HEK293 (cell line): ENCODE data around the gene PACSIN2.
A peak's percentile ranks its signal among the peaks of the same experiment; 100 is the strongest.

Experiments used
- CTCF ChIA-PET: fragments of 350-600 bp; formaldehyde crosslinking; extraction: SDS; loops from one replicate; lab custom pipeline; 2021; ENCODE audit warnings: antibody characterized with exemption; lab: Yijun Ruan, JAX
- POLR2A ChIA-PET: fragments of 300-600 bp; formaldehyde crosslinking; extraction: SDS; loops from one replicate; lab custom pipeline; 2020; ENCODE audit warnings: antibody characterized with exemption, inconsistent platforms; lab: Yijun Ruan, JAX
- H3K27ac ChIP-seq: fragments of 200-500 bp; sonication (Bioruptor generic); 2 replicates; pipeline ENCODE4 v1.5.1; 2014; ENCODE audit warnings: low read depth, low read length, control low read depth, inconsistent platforms; ENCODE audit errors: extremely low read depth
- H3K36me3 ChIP-seq, 2 experiments: fragments of 200-500 bp in 1 of 2; sonication (Bioruptor generic) in 1 of 2; 1 replicate in 1 of 2; 2 replicates in 1 of 2; pipeline ENCODE4 v1.5.1; 2014 to 2017; ENCODE audit warnings: inconsistent platforms in 2 of 2, low read length in 2 of 2; ENCODE audit not compliant: control insufficient read depth in 2 of 2, insufficient read depth in 1 of 2
- H3K4me1 ChIP-seq: fragments of 200-500 bp; sonication (Bioruptor generic); 2 replicates; pipeline ENCODE4 v1.5.1; 2014; ENCODE audit warnings: mild to moderate bottlenecking, low read length, inconsistent platforms; ENCODE audit not compliant: control insufficient read depth, insufficient read depth
- H3K4me3 ChIP-seq: 2 replicates; pipeline ENCODE4 v1.5.1; 2011; ENCODE audit warnings: low read depth, mild to moderate bottlenecking, control low read depth, low read length, moderate library complexity
- H3K9me3 ChIP-seq: fragments of 200-500 bp; sonication (Bioruptor generic); 2 replicates; pipeline ENCODE4 v1.5.1; 2014; ENCODE audit warnings: low read depth, low read length, inconsistent platforms; ENCODE audit not compliant: control insufficient read depth, insufficient read depth
- GLIS1 ChIP-seq: fragments of 450-650 bp; formaldehyde crosslinking; IDR thresholded peaks from 2 replicates; pipeline ENCODE4 v1.5.1; 2016; ENCODE audit warnings: missing biosample characterization, missing genetic modification characterization
- IKZF3 ChIP-seq: fragments of 450-650 bp; IDR thresholded peaks from 2 replicates; pipeline ENCODE4 v1.5.0; 2018; ENCODE audit warnings: missing biosample characterization, mild to moderate bottlenecking, missing genetic modification characterization, moderate library complexity
- SP7 ChIP-seq: fragments of 450-650 bp; formaldehyde crosslinking; IDR thresholded peaks from 2 replicates; pipeline ENCODE4 v1.5.1; 2016; ENCODE audit warnings: missing biosample characterization, missing genetic modification characterization
- ZBTB17 ChIP-seq: fragments of 450-650 bp; formaldehyde crosslinking; IDR thresholded peaks from 2 replicates; pipeline ENCODE4 v1.5.1; 2016; ENCODE audit warnings: missing biosample characterization, missing genetic modification characterization
- ZNF214 ChIP-seq: fragments of 450-650 bp; formaldehyde crosslinking; IDR thresholded peaks from 2 replicates; pipeline ENCODE4 v1.5.1; 2017; ENCODE audit warnings: missing biosample characterization, mild to moderate bottlenecking, missing genetic modification characterization, borderline replicate concordance
- ZNF24 ChIP-seq: fragments of 450-650 bp; formaldehyde crosslinking; IDR thresholded peaks from 2 replicates; pipeline ENCODE4 v1.5.1; 2016; ENCODE audit warnings: missing biosample characterization, missing genetic modification characterization
- ZNF274 ChIP-seq, 2 experiments: fragments of 200-500 bp in 1 of 2; fragments of 450-650 bp in 1 of 2; sonication (Bioruptor generic) in 1 of 2; formaldehyde crosslinking in 1 of 2; IDR thresholded peaks; 2 replicates each; pipeline versions ENCODE4 v1.5.1 to v1.6.1; 2014 to 2016; ENCODE audit warnings: borderline replicate concordance in 1 of 2, inconsistent platforms in 1 of 2, low read length in 1 of 2, missing biosample characterization in 1 of 2, missing genetic modification characterization in 1 of 2
- ZNF302 ChIP-seq: fragments of 450-650 bp; formaldehyde crosslinking; IDR thresholded peaks from 2 replicates; pipeline ENCODE4 v1.5.1; 2016; ENCODE audit warnings: missing biosample characterization, missing genetic modification characterization, low read depth
- ZNF391 ChIP-seq: fragments of 450-650 bp; formaldehyde crosslinking; IDR thresholded peaks from 2 replicates; pipeline ENCODE4 v1.5.1; 2016; ENCODE audit warnings: low read depth, missing biosample characterization, missing genetic modification characterization, borderline replicate concordance
- ZNF518A ChIP-seq: fragments of 450-650 bp; formaldehyde crosslinking; conservative IDR thresholded peaks from 2 replicates; pipeline ENCODE4 v1.5.1; 2016; ENCODE audit warnings: low read depth, missing biosample characterization, missing genetic modification characterization
- ZNF571 ChIP-seq: fragments of 450-650 bp; formaldehyde crosslinking; IDR thresholded peaks from 2 replicates; pipeline ENCODE4 v1.5.0; 2017; ENCODE audit warnings: missing biosample characterization, missing genetic modification characterization
- ZNF629 ChIP-seq: fragments of 450-650 bp; formaldehyde crosslinking; IDR thresholded peaks from 2 replicates; pipeline ENCODE4 v1.5.1; 2017; ENCODE audit warnings: missing biosample characterization, missing genetic modification characterization
- ZNF768 ChIP-seq: fragments of 450-650 bp; formaldehyde crosslinking; IDR thresholded peaks from 2 replicates; pipeline ENCODE4 v1.5.1; 2018; ENCODE audit warnings: missing biosample characterization, mild to moderate bottlenecking, missing genetic modification characterization
- TF ChIP-seq, protein P1 (sequence below): fragments of 450-650 bp; formaldehyde crosslinking; IDR thresholded peaks from 2 replicates; pipeline ENCODE4 v1.5.1; 2016; ENCODE audit warnings: missing biosample characterization, missing genetic modification characterization
- TF ChIP-seq, protein P2 (sequence below): fragments of 450-650 bp; formaldehyde crosslinking; IDR thresholded peaks from 2 replicates; pipeline ENCODE4 v1.5.1; 2016; ENCODE audit warnings: missing biosample characterization, missing genetic modification characterization

Gene PACSIN2

GRCh38 chr22:42946546-42947198, 68.3 kb downstream of the PACSIN2 start:
- ChIA-PET CTCF (interaction anchor here (0.6 to 1.5 kb wide), 7 partner anchors 13 to 859 kb away, joined by 3 to 9 read pairs (median 4); no protein-coding TSS in a partner anchor), POLR2A (interaction anchor here (0.9 to 2.5 kb wide), 3 partner anchors 13 to 68 kb away, joined by 3 to 18 read pairs (median 10); partner anchors contain the start of gene PACSIN2)
- peaks cover 0 to 7% of the 10 kb centered on the region in 2 experiments; a peak in 1 of 3 replicates for H3K36me3 ChIP-seq
- no peak for TF ChIP-seq IKZF3 (tag by site-specific recombination)
- no peak for TF ChIP-seq ZBTB17
- no peak for TF ChIP-seq ZNF214 (tag by site-specific recombination)
- TF ChIP-seq ZNF571 (tag by site-specific recombination): no peak
- TF ChIP-seq ZNF518A (tag by site-specific recombination): no peak
- TF ChIP-seq, protein P1, sequence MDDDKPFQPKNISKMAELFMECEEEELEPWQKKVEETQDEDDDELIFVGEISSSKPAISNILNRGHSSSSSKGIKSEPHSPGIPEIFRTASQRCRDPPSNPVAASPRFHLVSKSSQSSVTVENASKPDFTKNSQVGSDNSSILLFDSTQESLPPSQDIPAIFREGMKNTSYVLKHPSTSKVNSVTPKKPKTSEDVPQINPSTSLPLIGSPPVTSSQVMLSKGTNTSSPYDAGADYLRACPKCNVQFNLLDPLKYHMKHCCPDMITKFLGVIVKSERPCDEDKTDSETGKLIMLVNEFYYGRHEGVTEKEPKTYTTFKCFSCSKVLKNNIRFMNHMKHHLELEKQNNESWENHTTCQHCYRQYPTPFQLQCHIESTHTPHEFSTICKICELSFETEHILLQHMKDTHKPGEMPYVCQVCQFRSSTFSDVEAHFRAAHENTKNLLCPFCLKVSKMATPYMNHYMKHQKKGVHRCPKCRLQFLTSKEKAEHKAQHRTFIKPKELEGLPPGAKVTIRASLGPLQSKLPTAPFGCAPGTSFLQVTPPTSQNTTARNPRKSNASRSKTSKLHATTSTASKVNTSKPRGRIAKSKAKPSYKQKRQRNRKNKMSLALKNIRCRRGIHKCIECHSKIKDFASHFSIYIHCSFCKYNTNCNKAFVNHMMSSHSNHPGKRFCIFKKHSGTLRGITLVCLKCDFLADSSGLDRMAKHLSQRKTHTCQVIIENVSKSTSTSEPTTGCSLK (tag by site-specific recombination): no peak
- no peak for TF ChIP-seq ZNF629 (tag by site-specific recombination)
- no peak for TF ChIP-seq ZNF768 (tag by site-specific recombination)
- TF ChIP-seq ZNF302 (tag by site-specific recombination): no peak
- no peak for TF ChIP-seq GLIS1 (tag by site-specific recombination)
- TF ChIP-seq SP7 (tag by site-specific recombination): no peak
- no peak for TF ChIP-seq ZNF274 (IDR thresholded peaks at IDR 0.05; ENCODE audit: low read length)
- no peak for TF ChIP-seq ZNF274 (tag by site-specific recombination; IDR thresholded peaks at IDR 0.05; ENCODE audit: borderline replicate concordance)
- no peak for TF ChIP-seq ZNF24 (tag by site-specific recombination)
- peaks cover 35% of the 10 kb centered on the region for H3K4me1 ChIP-seq
- H3K4me3 ChIP-seq: no peak overlapping the region
- H3K9me3 ChIP-seq: no peaks in the 10 kb centered on the region
- H3K27ac ChIP-seq: no peak overlapping the region

GRCh38 chr22:42945736-42946135, 69.2 kb downstream of the PACSIN2 start:
- no peak overlapping the region for H3K27ac ChIP-seq
- H3K36me3 ChIP-seq: peaks cover 0 to 7% of the 10 kb centered on the region in 2 experiments; a peak in 1 of 3 replicates
- TF ChIP-seq, protein P2, sequence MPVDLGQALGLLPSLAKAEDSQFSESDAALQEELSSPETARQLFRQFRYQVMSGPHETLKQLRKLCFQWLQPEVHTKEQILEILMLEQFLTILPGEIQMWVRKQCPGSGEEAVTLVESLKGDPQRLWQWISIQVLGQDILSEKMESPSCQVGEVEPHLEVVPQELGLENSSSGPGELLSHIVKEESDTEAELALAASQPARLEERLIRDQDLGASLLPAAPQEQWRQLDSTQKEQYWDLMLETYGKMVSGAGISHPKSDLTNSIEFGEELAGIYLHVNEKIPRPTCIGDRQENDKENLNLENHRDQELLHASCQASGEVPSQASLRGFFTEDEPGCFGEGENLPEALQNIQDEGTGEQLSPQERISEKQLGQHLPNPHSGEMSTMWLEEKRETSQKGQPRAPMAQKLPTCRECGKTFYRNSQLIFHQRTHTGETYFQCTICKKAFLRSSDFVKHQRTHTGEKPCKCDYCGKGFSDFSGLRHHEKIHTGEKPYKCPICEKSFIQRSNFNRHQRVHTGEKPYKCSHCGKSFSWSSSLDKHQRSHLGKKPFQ (tag by site-specific recombination): peak; percentile 84; the same call in 1 of the 2 replicates
- TF ChIP-seq ZNF391: no peak
- H3K4me1 ChIP-seq: peaks cover 34% of the 10 kb centered on the region
- no peak overlapping the region for H3K4me3 ChIP-seq
- no peaks in the 10 kb centered on the region for H3K9me3 ChIP-seq
- CTCF ChIA-PET: no interaction called here
- POLR2A ChIA-PET: no interaction called here
